Measurements from ENCODE around the gene ZNF20.

ZNF20 gene

DNA sequence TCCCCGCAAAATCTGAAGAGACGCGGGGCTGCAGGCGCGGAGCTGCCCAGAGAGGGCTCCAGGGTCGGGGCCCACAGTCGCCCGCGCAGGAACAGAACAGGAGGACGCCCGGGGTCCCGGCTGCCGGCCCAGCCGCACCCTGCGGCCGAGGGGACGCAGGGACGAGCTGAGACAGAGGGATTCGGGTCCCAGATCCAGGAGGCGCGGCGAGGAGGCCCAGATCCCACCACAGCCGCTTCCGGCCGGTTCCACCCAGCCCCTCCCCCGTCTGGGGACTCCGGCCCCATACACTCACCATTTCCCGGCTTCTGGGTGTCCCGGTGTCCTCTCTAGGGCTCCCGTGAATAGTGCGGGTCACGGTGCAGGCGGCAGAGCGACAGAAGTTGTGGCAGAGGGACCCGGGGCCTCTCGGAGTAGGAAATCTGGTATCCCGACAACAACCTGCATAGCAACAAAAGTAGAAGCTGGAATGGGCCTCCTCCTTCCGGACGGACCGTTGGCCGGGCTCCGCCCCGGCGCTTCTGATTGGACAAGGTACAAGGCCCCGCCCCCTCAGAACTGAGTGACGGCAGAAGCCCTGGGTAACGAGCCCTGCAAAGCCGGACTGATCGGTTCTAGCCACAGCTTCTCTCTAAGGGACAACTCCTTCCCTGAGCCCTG is at the start of gene ZNF20:
Gene ZNF20, minus strand, starts transcription at position 466 of the 660 bp plus-strand sequence. Its CDS starts 168 bp downstream, at position 298.
- DNase-seq: peak; percentile 90

GRCh38 chr19:12187625-12188024 is 47.5 kb upstream of the ZNF20 start:
- no peak for DNase-seq

- no peak for DNase-seq
These were observed 40.2 kb upstream of the ZNF20 start for GRCh38 chr19:12180377-12180776.

- DNase-seq: no peak
These were observed 26.5 kb upstream of the ZNF20 start for GRCh38 chr19:12166626-12167025.

DNA sequence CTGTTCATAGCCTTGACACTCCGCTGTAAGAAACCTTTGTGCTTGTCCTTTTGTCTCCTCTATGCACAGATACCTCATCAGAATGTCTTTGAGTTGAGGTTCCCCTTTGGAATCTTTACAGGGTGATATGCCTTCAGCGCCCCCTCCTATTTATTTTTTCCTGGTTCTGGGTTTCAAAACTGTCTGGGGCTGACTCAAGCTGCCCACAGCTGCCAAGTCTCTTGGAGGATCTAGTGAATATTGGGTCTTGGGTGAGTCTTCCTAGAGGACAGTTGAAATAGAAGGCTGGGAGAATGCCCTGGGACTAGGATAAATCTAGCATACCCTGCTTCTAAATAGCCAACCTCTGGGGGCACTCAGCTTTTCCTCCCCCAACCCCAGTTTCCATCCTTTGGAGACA is 23.7 kb upstream of the ZNF20 start:
- no peak for DNase-seq

- peak; percentile 95 for DNase-seq
These were observed 23.0 kb upstream of the ZNF20 start, which contains the start of gene ZNF136 for GRCh38 chr19:12162882-12163806. TSS of gene ZNF136 (plus strand) at chr19:12163096. CDS start at chr19:12163204, 108 bp downstream.

DNA sequence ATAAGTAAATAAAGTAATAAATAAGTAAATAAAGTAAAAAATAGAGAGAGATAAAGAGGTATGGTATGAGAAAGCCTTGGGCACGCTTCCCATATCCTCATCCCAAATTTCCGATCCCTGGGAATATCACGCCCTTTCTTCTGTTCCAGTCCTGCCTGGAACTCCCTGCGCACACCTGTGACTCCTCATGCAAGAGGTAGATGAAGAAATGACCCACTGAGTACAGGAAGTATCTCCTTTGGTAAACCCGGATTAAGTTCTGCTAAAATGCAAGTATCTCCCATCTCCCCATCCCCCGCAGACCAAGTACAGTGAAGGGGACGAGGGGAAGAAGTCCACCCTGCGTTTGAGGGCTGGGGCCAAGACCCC is 22.3 kb upstream of the ZNF20 start:
- no peak for DNase-seq

GRCh38 chr19:12159773-12160414 is 19.7 kb upstream of the ZNF20 start:
- DNase-seq: peak; percentile 23

- peak; percentile 51 for DNase-seq
These were observed 16.3 kb upstream of the ZNF20 start, which contains the start of gene ZNF625 for GRCh38 chr19:12156223-12157058. TSS of gene ZNF625 (minus strand) at chr19:12156734. CDS start at chr19:12156558, 176 bp downstream.

DNA sequence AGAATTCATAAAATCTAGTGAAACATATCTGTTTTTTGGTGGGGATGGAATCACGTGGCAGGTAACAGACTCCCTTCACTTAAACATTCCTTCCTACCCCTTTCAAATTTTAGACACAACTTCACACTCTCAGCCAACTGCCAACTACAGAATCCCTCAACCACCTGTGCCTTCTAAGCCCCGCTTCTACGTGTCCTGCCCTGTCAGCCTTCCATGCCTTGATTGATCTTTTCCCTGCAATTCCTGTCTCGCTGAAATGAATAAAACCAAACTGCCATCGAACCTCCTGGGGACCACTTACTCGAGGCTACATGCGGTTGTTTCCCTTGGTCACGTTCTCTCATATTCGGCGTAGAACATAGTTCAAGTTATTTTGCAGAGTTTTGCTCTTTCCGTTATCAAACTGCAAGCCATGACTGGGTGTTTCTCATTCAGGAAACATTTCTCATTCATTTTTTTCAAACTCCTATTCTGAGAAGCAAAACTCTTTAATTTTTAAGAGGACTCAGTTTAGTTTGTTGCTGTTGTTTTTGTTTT is 15.2 kb upstream of the ZNF20 start:
- DNase-seq: no peak

GRCh38 chr19:12145348-12145747 is 5.2 kb upstream of the ZNF20 start:
- DNase-seq: no peak

- no peak for DNase-seq
These were observed 1.2 kb upstream of the ZNF20 start for GRCh38 chr19:12141405-12141736.

DNA sequence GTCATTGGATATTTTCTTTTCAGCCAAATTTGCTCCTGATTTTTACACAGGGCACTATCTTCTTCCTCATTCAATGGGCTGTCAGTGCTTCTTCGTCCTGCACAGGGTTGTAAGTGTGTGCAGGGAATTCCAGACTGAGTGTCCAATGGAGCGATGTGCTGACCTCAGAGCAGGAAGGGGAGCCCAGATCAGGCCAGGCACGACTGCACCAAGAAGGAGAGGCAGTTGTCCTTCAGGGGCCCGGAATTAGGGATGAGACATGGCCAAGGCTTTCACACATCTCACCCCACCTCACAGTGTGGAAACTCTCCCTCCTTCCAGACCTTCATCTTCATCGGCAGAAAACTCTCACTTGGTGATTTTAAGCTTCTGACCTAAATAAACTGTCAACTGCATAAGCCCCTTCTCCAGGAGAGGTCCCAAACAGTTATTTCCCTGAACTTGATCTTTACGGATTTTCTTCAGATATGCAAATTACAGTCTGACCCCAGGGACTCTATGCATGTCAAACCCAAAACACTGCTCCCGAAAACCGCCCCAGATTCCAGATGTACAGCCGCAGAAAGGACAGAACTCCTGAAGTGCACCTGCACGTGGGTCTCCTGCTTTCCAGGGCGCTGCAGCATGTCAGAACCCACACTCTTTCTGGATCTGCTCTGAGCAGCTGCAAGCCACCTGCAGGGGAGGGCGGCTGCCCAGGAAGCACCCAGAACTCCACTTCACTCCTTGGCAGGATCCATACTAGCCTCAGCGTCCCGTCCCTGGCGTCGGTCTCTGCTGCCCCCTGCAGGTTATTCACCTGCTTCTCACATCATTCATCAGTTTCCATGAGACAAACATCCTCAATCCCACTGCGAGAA is 625 bp upstream of the ZNF20 start:
- peak; percentile 85 for DNase-seq

DNA sequence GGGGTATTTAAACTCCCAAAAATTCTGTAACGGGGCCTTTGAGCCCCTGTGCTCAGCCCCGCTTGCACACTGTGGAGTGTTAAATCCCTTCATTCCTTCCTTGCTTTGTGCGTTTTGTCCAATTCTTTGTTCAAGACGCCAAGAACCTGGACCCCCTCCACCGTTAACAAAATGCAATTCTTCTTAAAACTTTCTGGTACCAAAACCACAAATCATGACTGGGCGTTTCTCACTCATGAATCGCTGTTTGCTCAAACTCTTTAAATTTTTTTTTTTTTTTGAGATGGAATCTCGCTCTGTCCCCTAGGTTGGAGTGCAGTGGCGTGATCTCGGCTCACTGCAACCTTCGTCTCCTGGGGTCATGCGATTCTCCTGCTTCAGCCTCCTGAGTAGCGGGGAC is 881 bp downstream of the ZNF20 start:
- DNase-seq: no peak

DNA sequence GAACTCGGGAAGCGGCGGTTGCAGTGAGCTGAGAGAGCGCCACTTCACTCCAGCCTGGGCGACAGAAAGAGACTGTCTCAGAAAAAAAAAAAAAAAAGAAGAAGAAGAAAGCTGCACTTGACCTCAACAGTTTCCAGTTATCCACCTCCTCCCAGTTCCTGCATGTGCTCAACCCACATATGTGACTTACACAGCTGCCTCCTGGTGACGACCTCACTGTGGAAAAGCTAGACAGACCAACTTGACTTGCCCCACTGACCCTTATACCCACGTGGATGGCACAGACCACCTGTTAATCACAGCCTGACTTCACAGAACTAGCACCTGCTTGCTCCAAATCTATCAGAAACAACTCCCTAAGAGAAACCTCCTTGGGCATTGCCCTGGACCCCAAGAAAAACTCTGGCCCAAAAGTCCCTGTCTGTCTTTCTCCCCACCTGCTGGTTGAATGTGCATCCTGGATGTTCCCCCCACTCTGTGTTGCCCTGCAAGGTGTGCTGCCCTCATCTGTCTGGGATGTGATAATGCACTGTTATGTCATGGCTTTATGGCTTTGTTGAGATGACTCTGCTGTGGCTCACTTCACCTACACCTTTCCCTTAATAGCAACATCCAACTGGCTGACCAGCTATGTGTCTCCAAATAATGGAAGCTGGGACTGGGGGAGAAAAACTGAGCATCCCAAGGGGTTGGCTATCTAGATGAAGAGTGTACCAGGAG is 2.8 kb downstream of the ZNF20 start:
- peak; percentile 36 for DNase-seq

DNA sequence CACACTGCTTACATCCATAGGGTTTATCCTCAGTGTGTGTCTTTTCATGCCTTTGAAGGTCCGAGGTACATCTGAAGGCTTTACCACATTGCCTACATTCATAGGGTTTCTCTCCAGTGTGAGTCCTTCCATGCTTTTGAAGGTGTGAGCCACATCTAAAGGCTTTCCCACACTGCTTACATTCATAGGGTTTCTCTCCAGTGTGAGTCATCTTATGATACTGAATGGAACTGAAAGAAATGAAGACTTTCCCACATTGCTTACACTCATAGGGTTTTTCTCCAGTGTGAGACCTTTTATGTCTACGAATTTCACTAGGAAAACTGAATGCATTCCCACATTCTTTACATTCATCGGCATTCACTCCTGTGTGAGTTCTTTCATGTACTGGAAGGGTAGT is 7.1 kb downstream of the ZNF20 start:
- no peak for DNase-seq

DNA sequence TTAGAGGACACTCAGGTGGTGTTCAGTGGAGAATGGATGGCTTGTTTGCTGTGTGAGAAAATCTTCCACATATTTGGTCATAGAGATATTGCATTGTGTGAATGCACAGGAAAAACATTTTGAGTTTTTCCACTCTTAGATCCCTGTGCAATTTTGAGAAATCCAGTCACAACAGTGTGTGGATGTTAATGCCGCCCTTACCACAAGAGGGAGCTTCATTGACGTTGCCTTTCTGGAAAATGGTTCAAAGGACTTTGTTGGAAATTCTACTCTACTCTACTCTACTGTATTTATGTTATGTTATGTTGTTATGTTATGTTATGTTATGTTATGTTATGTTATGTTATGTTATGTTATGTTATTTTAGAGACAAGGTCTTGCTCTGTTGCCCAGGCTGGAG is 13.4 kb downstream of the ZNF20 start:
- DNase-seq: no peak

DNA sequence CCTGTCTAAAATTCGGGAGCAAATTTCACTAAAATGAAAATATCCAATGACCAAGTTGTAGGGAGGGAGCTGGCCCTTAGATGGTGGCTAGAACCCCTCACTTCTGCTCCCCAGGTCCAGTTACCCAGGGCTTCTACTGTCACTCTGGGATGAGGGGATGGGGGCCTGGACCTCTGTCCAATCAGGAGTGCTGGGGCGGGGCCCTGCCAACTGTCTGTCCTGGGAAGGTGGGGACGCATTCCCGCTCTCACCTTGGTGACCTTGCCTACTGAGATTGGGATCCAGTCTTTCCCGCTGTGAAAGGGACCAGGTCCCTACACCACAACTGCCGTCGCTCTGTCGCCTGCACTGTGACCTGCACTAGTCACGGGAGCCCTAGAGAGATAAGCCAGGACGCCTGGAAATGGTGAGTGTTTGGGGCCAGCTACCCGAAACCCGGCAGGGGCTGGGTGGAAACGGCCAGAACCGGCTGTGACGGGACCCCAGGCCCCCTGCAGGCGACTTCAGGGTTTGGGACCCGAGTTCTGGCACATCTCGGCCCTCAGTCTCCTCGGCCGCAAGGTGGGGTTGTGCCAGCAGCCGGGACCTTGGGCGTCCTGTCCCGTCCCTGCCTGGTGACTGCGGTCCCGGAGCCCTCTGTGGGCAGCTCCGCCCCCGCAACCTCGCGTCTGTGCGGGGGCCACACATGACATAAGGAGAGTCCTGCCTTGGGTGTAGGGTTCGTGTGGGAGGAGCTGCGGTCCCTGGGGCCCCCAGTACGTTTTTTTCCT is 22.8 kb downstream of the ZNF20 start:
- no peak for DNase-seq

- DNase-seq: no peak
These were observed 27.0 kb downstream of the ZNF20 start for GRCh38 chr19:12113121-12113520.

GRCh38 chr19:12112701-12113100 is 27.4 kb downstream of the ZNF20 start:
- peak; percentile 35 for DNase-seq

All from stimulated activated CD4-positive, alpha-beta T cell treated with anti-CD3 and anti-CD28 coated beads, Interleukin-1b, Interleukin-23, amount 100 ng/mL, for 48 hours (primary cell).